ENCODE results near the gene CFAP126. TPM values are rescaled to one million over a fixed set of nuclear protein-coding genes. Genes with fewer than 3 reads are reported as not detected.

CFAP126 gene
- total RNA-seq, 4 donors from 2014 or later = not detected

DNA sequence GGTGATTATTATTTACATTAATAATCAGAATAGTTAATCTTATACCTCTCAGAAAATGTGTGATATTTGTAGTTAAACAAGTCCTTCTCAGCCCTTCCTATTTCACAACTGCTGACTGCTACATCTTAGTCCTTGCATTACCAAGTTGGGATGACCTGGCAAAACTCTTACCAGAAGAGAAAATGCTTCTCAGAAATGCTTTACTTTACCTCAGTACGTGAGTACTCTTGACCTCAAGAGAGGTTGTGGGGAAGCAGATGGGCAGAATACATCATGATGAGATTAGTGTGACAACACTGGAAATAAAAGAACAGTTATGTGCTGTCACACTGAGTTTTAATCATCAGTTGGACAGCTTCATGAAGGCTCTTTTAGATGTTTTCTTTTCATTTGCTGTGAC, 16.2 kb downstream of the CFAP126 start:
- TF ChIP-seq POLR2A (IDR thresholded peaks at IDR 0.05) = no peak
- no peak for TF ChIP-seq POLR2AphosphoS5 (IDR thresholded peaks at IDR 0.05)
- TF ChIP-seq EP300 (IDR thresholded peaks at IDR 0.05) = no peak
- no peak for TF ChIP-seq CTCF (IDR thresholded peaks at IDR 0.05)

DNA sequence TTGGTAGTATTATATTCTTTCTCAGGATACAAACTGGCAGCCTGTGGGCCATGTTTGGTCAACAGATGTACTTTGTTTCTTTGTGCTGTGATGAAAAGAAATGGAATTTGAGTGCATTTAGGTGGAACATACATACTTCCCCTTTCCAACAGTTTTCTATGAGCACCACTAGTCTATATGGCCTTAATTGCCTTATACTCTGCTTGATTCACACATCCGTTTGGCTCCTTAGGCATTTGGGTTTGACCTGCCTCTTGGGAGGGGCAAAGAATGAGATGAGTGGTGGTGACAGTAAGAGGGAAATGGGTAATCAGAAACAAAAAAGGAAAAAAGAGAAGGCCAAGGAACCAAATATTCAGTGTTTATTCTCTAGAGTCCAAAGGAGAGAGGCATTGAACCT, 17.0 kb downstream of the CFAP126 start:
- 67% methylated on average over 1 of the region's 1 CpG for WGBS, 2 donors (ENCODE audit: low coverage in 1 of 2)
- peaks cover 0 to 11% (median 0%) of the 10 kb centered on the region in 3 donors for H3K4me1 ChIP-seq
- no peak for ATAC-seq
- no peak overlapping the region for H3K27ac ChIP-seq
- peaks cover 0 to 36% of the 10 kb centered on the region in 2 donors for H3K36me3 ChIP-seq
- no peak overlapping the region for H3K4me3 ChIP-seq
- no peaks in the 10 kb centered on the region for H3K27me3 ChIP-seq
- H3K9me3 ChIP-seq = no peaks in the 10 kb centered on the region
- TF ChIP-seq POLR2A (IDR thresholded peaks at IDR 0.05) (no peak), EP300 (IDR thresholded peaks at IDR 0.05) (no peak), CTCF (IDR thresholded peaks at IDR 0.05) (no peak), POLR2AphosphoS5 (IDR thresholded peaks at IDR 0.05) (no peak)

More for the DNA sequence above, 16.2 kb downstream of the CFAP126 start:
- Histone ChIP-seq H3K9me3 (no peaks in the 10 kb centered on the region), H3K27ac (no peak overlapping the region), H3K4me3 (no peak overlapping the region), H3K4me1 (peaks cover 0 to 11% (median 0%) of the 10 kb centered on the region in 3 donors), H3K36me3 (peaks cover 0 to 33% of the 10 kb centered on the region in 2 donors), H3K27me3 (no peaks in the 10 kb centered on the region)
- WGBS, 2 donors (ENCODE audit: low coverage in 1 of 2) = 64 to 73% methylated on average over 1 of the region's 1 CpG
- ATAC-seq = no peak

DNA sequence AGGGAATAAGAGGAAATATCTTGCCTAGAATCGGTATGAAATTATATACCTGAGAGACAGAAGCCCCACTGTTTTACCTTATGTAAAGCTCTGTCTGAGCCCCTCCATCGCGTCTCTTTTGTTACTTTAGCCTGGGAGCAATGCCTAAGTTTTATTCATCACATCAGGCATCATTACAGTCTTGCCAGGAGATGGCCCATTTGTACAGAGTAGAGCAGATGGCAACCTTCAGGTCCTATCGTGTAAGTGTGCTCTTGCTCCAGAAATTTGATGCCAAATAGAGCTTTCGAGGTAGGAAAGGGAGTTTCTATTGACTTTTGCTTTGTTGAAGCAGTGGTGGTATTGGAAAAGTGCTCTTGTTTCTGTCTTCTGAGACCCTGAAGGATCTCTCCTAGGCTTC, 24.9 kb downstream of the CFAP126 start:
- no peaks in the 10 kb centered on the region for H3K27me3 ChIP-seq
- 86 to 100% methylated on average over 1 to 5 of the region's 5 CpGs for WGBS, 2 donors (ENCODE audit: low coverage in 1 of 2)
- H3K36me3 ChIP-seq = peaks cover 0 to 91% of the 10 kb centered on the region in 2 donors

DNA sequence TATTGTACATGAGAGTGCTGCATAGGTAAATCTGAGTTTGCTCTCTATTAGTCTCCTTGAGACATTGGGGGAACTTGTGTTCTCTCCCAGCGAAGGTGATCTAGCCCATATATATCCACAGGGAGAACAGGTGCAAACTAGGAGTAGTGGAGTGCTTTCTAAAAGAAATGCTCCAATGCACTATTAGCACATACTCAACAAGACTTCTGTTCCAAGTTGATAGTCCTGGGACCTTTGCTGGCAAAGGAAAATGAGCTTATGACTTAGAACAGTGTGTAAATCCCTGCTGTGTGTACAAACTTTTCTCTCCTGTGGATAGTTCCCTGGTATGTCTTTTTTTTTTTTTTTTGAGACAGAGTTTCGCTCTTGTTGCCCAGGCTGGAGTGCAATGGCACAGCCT, 25.5 kb downstream of the CFAP126 start:
- peaks cover 0 to 90% of the 10 kb centered on the region in 2 donors for H3K36me3 ChIP-seq
- no peak overlapping the region for H3K4me3 ChIP-seq
- WGBS, 2 donors (ENCODE audit: low coverage in 1 of 2) = 100% methylated on average over 1 of the region's 2 CpGs; no CpG with 5 or more reads in 1 of the 2 donors
- no peaks in the 10 kb centered on the region for H3K4me1 ChIP-seq
- TF ChIP-seq CTCF (IDR thresholded peaks at IDR 0.05) = no peak
- TF ChIP-seq POLR2A (IDR thresholded peaks at IDR 0.05) = no peak
- no peak for ATAC-seq
- H3K27ac ChIP-seq = no peak overlapping the region
- no peaks in the 10 kb centered on the region for H3K27me3 ChIP-seq
- H3K9me3 ChIP-seq = no peaks in the 10 kb centered on the region

More for the DNA sequence above, 24.9 kb downstream of the CFAP126 start:
- TF ChIP-seq POLR2AphosphoS5 (IDR thresholded peaks at IDR 0.05) (no peak), EP300 (IDR thresholded peaks at IDR 0.05) (no peak), CTCF (IDR thresholded peaks at IDR 0.05) (no peak), POLR2A (IDR thresholded peaks at IDR 0.05) (no peak)
- Histone ChIP-seq H3K4me3 (no peak overlapping the region), H3K4me1 (no peaks in the 10 kb centered on the region), H3K27ac (no peak overlapping the region), H3K9me3 (no peaks in the 10 kb centered on the region)
- ATAC-seq = no peak

GRCh38 chr1:161335796-161336195, 31.9 kb downstream of the CFAP126 start:
- TF ChIP-seq CTCF (IDR thresholded peaks at IDR 0.05) = no peak
- TF ChIP-seq POLR2A (IDR thresholded peaks at IDR 0.05) = no peak
- TF ChIP-seq EP300 (IDR thresholded peaks at IDR 0.05) = no peak
- TF ChIP-seq POLR2AphosphoS5 (IDR thresholded peaks at IDR 0.05) = no peak
- H3K27ac ChIP-seq = no peak overlapping the region
- no peaks in the 10 kb centered on the region for H3K9me3 ChIP-seq
- H3K4me1 ChIP-seq = no peaks in the 10 kb centered on the region
- peaks cover 0 to 90% of the 10 kb centered on the region in 2 donors for H3K36me3 ChIP-seq
- 43% methylated on average over 2 to 3 of the region's 3 CpGs for WGBS, 2 donors (ENCODE audit: low coverage in 1 of 2)
- no peak for ATAC-seq
- H3K4me3 ChIP-seq = no peak overlapping the region
- no peaks in the 10 kb centered on the region for H3K27me3 ChIP-seq
